HCT116 (cell line): ENCODE results near the gene USP3. TPM values are rescaled to one million over a fixed set of nuclear protein-coding genes. Genes with fewer than 3 reads are reported as not detected.

Experiments used
- ATAC-seq: fragments of 200-7000 bp; cut with Tn5 transposase; 2 replicates; pipeline ENCODE4 v1.9.1; 2020; ENCODE audit warnings: mild to moderate bottlenecking, moderate library complexity
- BruUV-seq: library from RNA; stranded (reverse); fragments of 400-500 nt; replicated peaks from 2 replicates; lab custom pipeline; 2021; lab: Mats Ljungman, UMichigan
- CTCF ChIA-PET: fragments of 300-600 bp; sonication (Branson Sonifier 250); formaldehyde crosslinking; loops from one replicate; lab custom pipeline; 2021; ENCODE audit warnings: antibody characterized with exemption; lab: Charles Lee
- POLR2A ChIA-PET: fragments of 300-600, 350-600 bp; sonication (Branson Sonifier 250); formaldehyde crosslinking; loops from one replicate; lab custom pipeline; 2021; ENCODE audit warnings: antibody characterized with exemption; lab: Charles Lee
- RAD21 ChIA-PET, 2 experiments: fragments of 300-600 bp; sonication (Branson Sonifier 250); formaldehyde crosslinking; loops; one replicate each; lab custom pipeline; 2023; ENCODE audit warnings: low total read pairs in 2 of 2; ENCODE audit not compliant: uncharacterized antibody in 2 of 2, unreplicated experiment in 2 of 2, low non-redundant PET in 1 of 2; lab: Charles Lee
- DNase-seq: peaks from one replicate; pipeline ENCODE4 v3.0.0-alpha.2; 2010; ENCODE audit warnings: low read depth, low spot score
- H2AFZ ChIP-seq: fragments of 200-600 bp; shearing (Covaris generic), sonication (generic); 2 replicates; pipeline ENCODE4 v1.6.1; 2017; ENCODE audit warnings: low read depth, mixed run types, mixed read lengths, antibody characterized with exemption, low read length; ENCODE audit not compliant: poor library complexity, severe bottlenecking
- H3K27ac ChIP-seq: 2 replicates; pipeline ENCODE4 v1.5.1; 2012; ENCODE audit warnings: low read depth, low read length
- H3K27me3 ChIP-seq: fragments of 200-600 bp; sonication (generic); 2 replicates; pipeline ENCODE4 v1.6.1; 2016; ENCODE audit warnings: mixed run types, low read length, mixed read lengths; ENCODE audit not compliant: insufficient read depth
- H3K36me3 ChIP-seq, 2 experiments: fragments of 200-500 bp in 1 of 2; fragments of 200-600 bp in 1 of 2; sonication (Bioruptor generic) in 1 of 2; sonication (generic) in 1 of 2; 2 replicates each; pipeline versions ENCODE4 v1.5.1 to v1.6.1; 2014 to 2016; ENCODE audit warnings: low read length in 2 of 2, inconsistent platforms in 1 of 2, mixed read lengths in 1 of 2, mixed run types in 1 of 2; ENCODE audit not compliant: insufficient read depth in 2 of 2, control insufficient read depth in 1 of 2
- H3K4me1 ChIP-seq, 2 experiments: fragments of 200-600 bp in 1 of 2; sonication (generic) in 1 of 2; 2 replicates each; pipeline versions ENCODE4 v1.5.1 to v1.6.1; 2012 to 2017; ENCODE audit warnings: low read length in 2 of 2, inconsistent platforms in 1 of 2, mild to moderate bottlenecking in 1 of 2, mixed read lengths in 1 of 2, mixed run types in 1 of 2, moderate library complexity in 1 of 2; ENCODE audit not compliant: insufficient read depth in 2 of 2, control insufficient read depth in 1 of 2
- H3K4me2 ChIP-seq: fragments of 200-600 bp; sonication (generic); 2 replicates; pipeline ENCODE4 v1.6.1; 2017; ENCODE audit warnings: mixed run types, low read length, mixed read lengths
- H3K4me3 ChIP-seq, 2 experiments: fragments of 200-600 bp in 1 of 2; sonication (generic) in 1 of 2; replicated peaks in 1 of 2; 2 replicates each; pipeline ENCODE4 v1.5.1; 2011 to 2016; ENCODE audit warnings: low read length in 2 of 2, control low read depth in 1 of 2, low read depth in 1 of 2, mild to moderate bottlenecking in 1 of 2, mixed read lengths in 1 of 2, mixed run types in 1 of 2
- H3K79me2 ChIP-seq: fragments of 200-600 bp; sonication (generic); 2 replicates; pipeline ENCODE4 v1.6.1; 2017; ENCODE audit warnings: mild to moderate bottlenecking, mixed run types, low read length, moderate library complexity, mixed read lengths; ENCODE audit not compliant: insufficient read depth
- H3K9ac ChIP-seq: fragments of 200-600 bp; sonication (generic); 2 replicates; pipeline ENCODE4 v1.6.1; 2016; ENCODE audit warnings: low read length, mixed read lengths
- H3K9me2 ChIP-seq: fragments of 200-600 bp; sonication (generic), shearing (Covaris generic); 2 replicates; pipeline ENCODE4 v1.6.1; 2017; ENCODE audit warnings: mixed run types, mild to moderate bottlenecking, moderate library complexity; ENCODE audit not compliant: insufficient read depth
- H3K9me3 ChIP-seq, 2 experiments: fragments of 200-500 bp in 1 of 2; fragments of 200-600 bp in 1 of 2; sonication (Bioruptor generic) in 1 of 2; sonication (generic) in 1 of 2; 2 replicates each; pipeline ENCODE4 v1.6.1; 2014 to 2017; ENCODE audit warnings: low read length in 2 of 2, mixed read lengths in 2 of 2, inconsistent platforms in 1 of 2, low read depth in 1 of 2, mild to moderate bottlenecking in 1 of 2, mixed run types in 1 of 2, moderate library complexity in 1 of 2; ENCODE audit not compliant: control insufficient read depth in 1 of 2, insufficient read depth in 1 of 2
- H4K20me1 ChIP-seq: fragments of 200-600 bp; sonication (generic), shearing (Covaris generic); 2 replicates; pipeline ENCODE4 v1.6.1; 2017; ENCODE audit warnings: mixed run types, mild to moderate bottlenecking, moderate library complexity; ENCODE audit not compliant: insufficient read depth
- CEBPB ChIP-seq: IDR thresholded peaks from 2 replicates; pipeline ENCODE4 v1.6.1; 2012; ENCODE audit warnings: low read depth
- CTCF ChIP-seq, 3 experiments: fragments of 200-600 bp in 1 of 3; sonication (generic) in 1 of 3; IDR thresholded peaks in 2 of 3; conservative IDR thresholded peaks in 1 of 3; 2 replicates each; pipeline ENCODE4 v1.5.1; 2012 to 2017; ENCODE audit warnings: low read depth in 2 of 3, low read length in 2 of 3, antibody characterized with exemption in 1 of 3, borderline replicate concordance in 1 of 3, control low read depth in 1 of 3, mild to moderate bottlenecking in 1 of 3, mixed read lengths in 1 of 3, mixed run types in 1 of 3, moderate library complexity in 1 of 3; ENCODE audit not compliant: insufficient read depth in 1 of 3
- EGR1 ChIP-seq: IDR thresholded peaks from 2 replicates; pipeline ENCODE4 v1.6.1; 2012; ENCODE audit warnings: low read depth
- ELF1 ChIP-seq: IDR thresholded peaks from 2 replicates; pipeline ENCODE4 v1.6.1; 2012; ENCODE audit warnings: low read depth, borderline replicate concordance
- EZH2 ChIP-seq: fragments of 200-600 bp; sonication (generic); IDR thresholded peaks from 2 replicates; pipeline ENCODE4 v1.6.1; 2017; ENCODE audit warnings: antibody characterized with exemption, mixed run types
- EZH2phosphoT487 ChIP-seq: fragments of 200-600 bp; IDR thresholded peaks from 2 replicates; pipeline ENCODE4 v1.6.1; 2018; ENCODE audit warnings: antibody characterized with exemption, borderline replicate concordance
- FOSL1 ChIP-seq: IDR thresholded peaks from 2 replicates; pipeline ENCODE4 v1.6.1; 2012; ENCODE audit warnings: low read depth
- JUND ChIP-seq: IDR thresholded peaks from 2 replicates; pipeline ENCODE4 v1.6.1; 2012
- MAX ChIP-seq: IDR thresholded peaks from 2 replicates; pipeline ENCODE4 v1.6.1; 2012
- POLR2A ChIP-seq: IDR thresholded peaks from 2 replicates; pipeline ENCODE4 v1.7.0; 2011; ENCODE audit warnings: borderline replicate concordance; ENCODE audit not compliant: insufficient read depth, insufficient read length; ENCODE audit errors: extremely low read depth
- RAD21 ChIP-seq: IDR thresholded peaks from 2 replicates; pipeline ENCODE4 v1.6.1; 2012; ENCODE audit warnings: low read depth, mild to moderate bottlenecking
- SP1 ChIP-seq: IDR thresholded peaks from 2 replicates; pipeline ENCODE4 v1.6.1; 2012; ENCODE audit warnings: low read depth
- SRF ChIP-seq: IDR thresholded peaks from 2 replicates; pipeline ENCODE4 v1.6.1; 2012; ENCODE audit warnings: low read depth
- ZBTB33 ChIP-seq: IDR thresholded peaks from 2 replicates; pipeline ENCODE4 v1.6.1; 2011; ENCODE audit warnings: mild to moderate bottlenecking, low read length, moderate library complexity; ENCODE audit not compliant: insufficient replicate concordance; ENCODE audit errors: extremely low read depth
- ZFX ChIP-seq: fragments of 450-650 bp; IDR thresholded peaks from 2 replicates; pipeline ENCODE4 v1.6.1; 2017
- ZNF274 ChIP-seq: fragments of 200-500 bp; sonication (Bioruptor generic); IDR thresholded peaks from 2 replicates; pipeline ENCODE4 v1.6.1; 2014; ENCODE audit warnings: mild to moderate bottlenecking, low read depth, low read length, inconsistent platforms
- intact Hi-C: fragments of 100-400 bp; cut with micrococcal nuclease; formaldehyde crosslinking; loops from 2 replicates; pipeline ENCODE4 v1.10.0; 2022
- total RNA-seq: library from RNA; stranded (reverse); gene quantifications from one replicate; pipeline ENCODE4 v1.2.1, GENCODE V29; 2021; ENCODE audit not compliant: unreplicated experiment

The USP3 gene
- total RNA-seq, 1 experiment from 2014 or later: 61.6 TPM

- no peak for TF ChIP-seq CTCF (IDR thresholded peaks at IDR 0.05 in 2 of 3, conservative IDR thresholded peaks at IDR 0.05 in 1 of 3; ENCODE audit: borderline replicate concordance in 1 of 3, insufficient read depth in 1 of 3, low read depth in 2 of 3, low read length in 2 of 3)
These were observed 41.4 kb upstream of the USP3 start (continued) for GRCh38 chr15:63463036-63463435.

GRCh38 chr15:63463793-63464192 lies 40.6 kb upstream of the USP3 start:
- H3K4me1 ChIP-seq: peaks cover 5 to 29% of the 10 kb centered on the region in 2 experiments
- POLR2A ChIA-PET: no interaction called here
- H3K36me3 ChIP-seq: no peaks in the 10 kb centered on the region
- TF ChIP-seq RAD21: no peak
- TF ChIP-seq EGR1: no peak
- no peak for TF ChIP-seq ZFX
- TF ChIP-seq FOSL1: no peak
- no peak for TF ChIP-seq ZBTB33
- no peak for TF ChIP-seq POLR2A
- TF ChIP-seq CEBPB: no peak
- TF ChIP-seq ELF1: no peak
- no peak for TF ChIP-seq SRF
- no peak for TF ChIP-seq ZNF274
- TF ChIP-seq CTCF (IDR thresholded peaks at IDR 0.05 in 2 of 3, conservative IDR thresholded peaks at IDR 0.05 in 1 of 3; ENCODE audit: borderline replicate concordance in 1 of 3, insufficient read depth in 1 of 3, low read depth in 2 of 3, low read length in 2 of 3): no peak
- no peak for TF ChIP-seq JUND
- TF ChIP-seq SP1: no peak
- TF ChIP-seq EZH2: no peak
- TF ChIP-seq MAX: no peak
- TF ChIP-seq EZH2phosphoT487: no peak
- TF ChIP-seq, all 23 proteins: peak for 0
- BruUV-seq: no TSS peak
- Histone ChIP-seq H3K9me3 (no peaks in the 10 kb centered on the region; a peak in 1 of 4 replicates), H3K9ac (no peak overlapping the region), H3K9me2 (no peaks in the 10 kb centered on the region), H3K4me2 (no peak overlapping the region), H3K27me3 (no peaks in the 10 kb centered on the region), H4K20me1 (no peaks in the 10 kb centered on the region), H3K27ac (no peak overlapping the region), H2AFZ (no peak overlapping the region), H3K4me3 (no peak overlapping the region), H3K79me2 (no peaks in the 10 kb centered on the region)
- RAD21 ChIA-PET: no interaction called here
- intact Hi-C loops: no loop called here
- CTCF ChIA-PET: interaction anchor here (1.1 kb wide), 1 partner anchor 136 kb away, joined by 3 read pairs; no protein-coding TSS in a partner anchor
- DNase-seq (no peak), ATAC-seq (no peak)
